Subcutaneous adipose tissue (tissue), 4 donors: ENCODE measurements around the gene WDR91. TPM values are rescaled to one million over a fixed set of nuclear protein-coding genes. Genes with fewer than 3 reads are reported as not detected.

Source experiments
- total RNA-seq, 4 donors: library from RNA; depleted of rRNA; stranded (reverse); fragments of >200 nt; gene quantifications; one replicate each; pipeline ENCODE4 v1.1.0, GENCODE V29; 2016
- TF ChIP-seq, protein P1 (sequence below): fragments of 450-650 bp; IDR thresholded peaks from one replicate; pipeline ENCODE4 v1.5.1; 2016; ENCODE audit warnings: low read depth, mild to moderate bottlenecking, control low read depth, antibody characterized with exemption, moderate library complexity

WDR91 gene
- total RNA-seq, 4 donors from 2014 or later = 11.3 to 30.2 (median 24.1) TPM

GRCh38 chr7:135232720-135233119 is 21.4 kb upstream of the WDR91 start:
- TF ChIP-seq, protein P1, sequence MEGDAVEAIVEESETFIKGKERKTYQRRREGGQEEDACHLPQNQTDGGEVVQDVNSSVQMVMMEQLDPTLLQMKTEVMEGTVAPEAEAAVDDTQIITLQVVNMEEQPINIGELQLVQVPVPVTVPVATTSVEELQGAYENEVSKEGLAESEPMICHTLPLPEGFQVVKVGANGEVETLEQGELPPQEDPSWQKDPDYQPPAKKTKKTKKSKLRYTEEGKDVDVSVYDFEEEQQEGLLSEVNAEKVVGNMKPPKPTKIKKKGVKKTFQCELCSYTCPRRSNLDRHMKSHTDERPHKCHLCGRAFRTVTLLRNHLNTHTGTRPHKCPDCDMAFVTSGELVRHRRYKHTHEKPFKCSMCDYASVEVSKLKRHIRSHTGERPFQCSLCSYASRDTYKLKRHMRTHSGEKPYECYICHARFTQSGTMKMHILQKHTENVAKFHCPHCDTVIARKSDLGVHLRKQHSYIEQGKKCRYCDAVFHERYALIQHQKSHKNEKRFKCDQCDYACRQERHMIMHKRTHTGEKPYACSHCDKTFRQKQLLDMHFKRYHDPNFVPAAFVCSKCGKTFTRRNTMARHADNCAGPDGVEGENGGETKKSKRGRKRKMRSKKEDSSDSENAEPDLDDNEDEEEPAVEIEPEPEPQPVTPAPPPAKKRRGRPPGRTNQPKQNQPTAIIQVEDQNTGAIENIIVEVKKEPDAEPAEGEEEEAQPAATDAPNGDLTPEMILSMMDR = no peak

DNA sequence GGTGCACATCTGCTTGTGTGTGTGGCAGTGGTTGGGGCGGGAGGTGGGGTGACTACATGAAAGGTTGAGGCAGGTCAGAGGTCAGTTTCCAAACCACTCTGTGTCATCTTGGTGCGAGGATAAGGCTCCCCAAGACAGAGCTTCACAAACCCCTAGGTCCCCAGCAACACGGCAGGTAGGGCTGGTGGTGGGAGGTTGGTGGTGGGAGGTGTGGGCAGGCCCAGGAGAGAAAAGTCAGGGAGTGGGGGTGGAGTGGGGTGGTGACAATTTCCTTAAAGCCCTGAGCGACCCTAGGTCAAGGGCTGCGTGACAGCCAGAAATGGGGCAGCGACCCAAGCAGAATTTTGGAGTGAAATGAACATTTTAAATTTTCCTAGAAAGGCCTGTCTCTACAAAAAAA is 20.8 kb upstream of the WDR91 start:
- TF ChIP-seq, protein P1 = no peak

DNA sequence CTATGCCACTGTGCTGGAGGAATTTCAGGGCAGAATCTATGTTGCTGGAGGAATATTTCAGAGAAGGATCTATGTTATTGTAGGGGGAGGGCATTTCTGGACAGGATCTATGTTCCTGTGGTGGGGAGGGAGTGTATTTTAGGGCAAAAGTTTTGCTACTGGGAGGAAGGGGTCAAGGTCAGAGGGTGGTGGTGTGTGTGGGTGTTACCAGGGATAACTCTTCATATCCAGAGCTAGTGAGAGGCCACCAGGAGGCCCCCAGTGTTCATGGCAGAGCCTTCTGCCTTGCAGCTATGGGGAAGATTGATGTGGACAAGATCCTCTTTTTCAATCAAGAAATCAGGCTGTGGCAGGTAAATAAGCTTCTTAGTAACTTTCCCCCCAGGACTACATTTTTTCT is 20.4 kb upstream of the WDR91 start:
- TF ChIP-seq, protein P1 = no peak

DNA sequence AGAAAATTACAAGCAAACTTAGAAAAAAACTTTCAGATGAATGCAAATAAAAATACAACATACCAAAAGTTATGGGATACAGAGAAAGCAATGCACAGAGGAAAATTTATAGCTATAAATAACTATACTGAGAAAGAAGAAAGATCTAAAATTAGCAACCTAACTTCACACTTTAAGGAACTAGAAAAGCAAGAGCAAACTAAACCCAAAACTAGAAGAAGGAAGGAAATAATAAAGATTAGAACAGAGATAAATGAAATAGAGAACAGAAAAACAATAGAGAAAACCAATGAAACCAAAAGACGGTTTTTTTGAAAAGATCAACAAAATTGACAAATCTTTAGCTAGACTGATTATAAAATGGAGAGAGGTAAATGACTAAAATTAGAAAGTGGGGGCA is 12.7 kb upstream of the WDR91 start:
- TF ChIP-seq, protein P1 = no peak

- TF ChIP-seq, protein P1 = no peak
These were observed 6.6 kb upstream of the WDR91 start for GRCh38 chr7:135217645-135218509.

DNA sequence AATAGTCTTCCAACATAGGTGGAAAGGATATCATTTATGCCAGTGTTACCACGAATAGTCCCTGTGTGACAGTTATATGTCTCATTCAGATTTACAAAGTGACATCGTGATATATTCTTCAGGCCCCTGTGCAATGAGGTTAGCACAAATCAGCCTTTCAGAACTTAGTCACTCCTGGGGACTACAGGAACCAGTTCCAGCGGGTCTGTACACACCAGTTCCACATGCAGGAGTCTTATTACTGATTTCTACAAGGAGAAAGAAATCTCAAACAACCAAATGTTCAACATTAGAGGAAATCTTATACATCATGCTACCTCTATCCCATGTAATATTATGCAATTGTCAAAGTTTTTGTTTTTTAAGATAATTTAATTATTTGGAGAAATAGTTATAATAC is 4.4 kb upstream of the WDR91 start:
- TF ChIP-seq, protein P1 = no peak

GRCh38 chr7:135215180-135215579 is 3.9 kb upstream of the WDR91 start:
- TF ChIP-seq, protein P1 = no peak
